ES-I3 (cell line): Measurements from ENCODE around the gene FNDC10.

ENCODE experiments used
- H3K36me3 ChIP-seq: 2 replicates; pipeline ENCODE4 v1.6.1; 2013; ENCODE audit warnings: mild to moderate bottlenecking, low read length, control low read depth, moderate library complexity; ENCODE audit not compliant: insufficient read depth
- H3K4me1 ChIP-seq: 2 replicates; pipeline ENCODE4 v1.6.1; 2013; ENCODE audit warnings: mild to moderate bottlenecking, control low read depth, low read length; ENCODE audit not compliant: insufficient read depth
- H3K9ac ChIP-seq: 2 replicates; pipeline ENCODE4 v1.6.1; 2013; ENCODE audit warnings: low read depth, mild to moderate bottlenecking, low read length, moderate library complexity
- H3K9me3 ChIP-seq: 2 replicates; pipeline ENCODE4 v1.6.1; 2013; ENCODE audit warnings: mild to moderate bottlenecking, low read length, moderate library complexity; ENCODE audit not compliant: control insufficient read depth, insufficient read depth

FNDC10 gene

GRCh38 chr1:1623181-1623630 lies 23.3 kb upstream of the FNDC10 start:
- no peaks in the 10 kb centered on the region for H3K36me3 ChIP-seq
- no peaks in the 10 kb centered on the region for H3K9me3 ChIP-seq
- H3K4me1 ChIP-seq = no peaks in the 10 kb centered on the region
- H3K9ac ChIP-seq = no peak overlapping the region

- Histone ChIP-seq H3K9ac (no peak overlapping the region), H3K4me1 (no peaks in the 10 kb centered on the region), H3K36me3 (no peaks in the 10 kb centered on the region), H3K9me3 (no peaks in the 10 kb centered on the region)
Measured at GRCh38 chr1:1622788-1623094, 22.8 kb upstream of the FNDC10 start.

- Histone ChIP-seq H3K9ac (no peak overlapping the region), H3K9me3 (no peaks in the 10 kb centered on the region), H3K36me3 (no peaks in the 10 kb centered on the region; the same call in 1 of the 2 replicates), H3K4me1 (no peaks in the 10 kb centered on the region)
Measured at GRCh38 chr1:1622010-1622787, 22.3 kb upstream of the FNDC10 start.

- H3K9me3 ChIP-seq = no peaks in the 10 kb centered on the region
- no peaks in the 10 kb centered on the region; the same call in 1 of the 2 replicates for H3K36me3 ChIP-seq
- no peak overlapping the region for H3K9ac ChIP-seq
- H3K4me1 ChIP-seq = no peaks in the 10 kb centered on the region
Measured at GRCh38 chr1:1621173-1622009, 21.5 kb upstream of the FNDC10 start.

GRCh38 chr1:1620433-1621139 lies 20.7 kb upstream of the FNDC10 start:
- H3K9me3 ChIP-seq = no peaks in the 10 kb centered on the region
- H3K4me1 ChIP-seq = no peaks in the 10 kb centered on the region
- no peaks in the 10 kb centered on the region; the same call in 1 of the 2 replicates for H3K36me3 ChIP-seq
- no peak overlapping the region for H3K9ac ChIP-seq

GRCh38 chr1:1619917-1620361 lies 20.0 kb upstream of the FNDC10 start:
- Histone ChIP-seq H3K4me1 (no peaks in the 10 kb centered on the region), H3K9me3 (no peaks in the 10 kb centered on the region), H3K36me3 (no peaks in the 10 kb centered on the region; the same call in 1 of the 2 replicates), H3K9ac (no peak overlapping the region)

- no peaks in the 10 kb centered on the region; the same call in 1 of the 2 replicates for H3K4me1 ChIP-seq
- H3K9ac ChIP-seq = no peak overlapping the region
- H3K9me3 ChIP-seq = no peaks in the 10 kb centered on the region
- no peaks in the 10 kb centered on the region; the same call in 1 of the 2 replicates for H3K36me3 ChIP-seq
Measured at GRCh38 chr1:1618396-1619068, 18.6 kb upstream of the FNDC10 start.

GRCh38 chr1:1617925-1618324 lies 18.0 kb upstream of the FNDC10 start:
- no peak overlapping the region for H3K9ac ChIP-seq
- no peaks in the 10 kb centered on the region for H3K9me3 ChIP-seq

GRCh38 chr1:1617516-1617915 lies 17.6 kb upstream of the FNDC10 start:
- no peak overlapping the region for H3K9ac ChIP-seq
- no peaks in the 10 kb centered on the region; the same call in 1 of the 2 replicates for H3K4me1 ChIP-seq
- H3K36me3 ChIP-seq = no peaks in the 10 kb centered on the region; the same call in 1 of the 2 replicates
- H3K9me3 ChIP-seq = no peaks in the 10 kb centered on the region

More at GRCh38 chr1:1617925-1618324, 18.0 kb upstream of the FNDC10 start:
- no peaks in the 10 kb centered on the region; the same call in 1 of the 2 replicates for H3K4me1 ChIP-seq
- H3K36me3 ChIP-seq = no peaks in the 10 kb centered on the region; the same call in 1 of the 2 replicates

GRCh38 chr1:1616838-1617237 lies 16.9 kb upstream of the FNDC10 start:
- H3K9me3 ChIP-seq = no peaks in the 10 kb centered on the region

GRCh38 chr1:1616045-1616790 lies 16.3 kb upstream of the FNDC10 start:
- H3K9ac ChIP-seq = peak overlapping the region; percentile 100
- H3K36me3 ChIP-seq = no peaks in the 10 kb centered on the region; the same call in 1 of the 2 replicates

More at GRCh38 chr1:1616838-1617237, 16.9 kb upstream of the FNDC10 start:
- Histone ChIP-seq H3K9ac (peak overlapping the region; percentile 100), H3K4me1 (no peaks in the 10 kb centered on the region; the same call in 1 of the 2 replicates), H3K36me3 (no peaks in the 10 kb centered on the region; the same call in 1 of the 2 replicates)

GRCh38 chr1:1615256-1616044 lies 15.5 kb upstream of the FNDC10 start, which contains the start of gene MIB2:
Gene MIB2, plus strand, starts transcription at chr1:1615500. Its CDS starts 7,953 bp downstream, at chr1:1623453.
- no peaks in the 10 kb centered on the region; the same call in none of the 2 replicates for H3K4me1 ChIP-seq
- H3K36me3 ChIP-seq = no peaks in the 10 kb centered on the region; the same call in 1 of the 2 replicates
- peak within 1 kb of the TSS; percentile 100 for H3K9ac ChIP-seq
- no peaks in the 10 kb centered on the region for H3K9me3 ChIP-seq

More at GRCh38 chr1:1616045-1616790, 16.3 kb upstream of the FNDC10 start:
- Histone ChIP-seq H3K9me3 (no peaks in the 10 kb centered on the region), H3K4me1 (no peaks in the 10 kb centered on the region; the same call in 1 of the 2 replicates)
